ENCODE data around the gene PHLDB2.

GRCh38 chr3:111846717-111847116 is 12.3 kb upstream of the PHLDB2 start:
- TF ChIP-seq, protein P1, sequence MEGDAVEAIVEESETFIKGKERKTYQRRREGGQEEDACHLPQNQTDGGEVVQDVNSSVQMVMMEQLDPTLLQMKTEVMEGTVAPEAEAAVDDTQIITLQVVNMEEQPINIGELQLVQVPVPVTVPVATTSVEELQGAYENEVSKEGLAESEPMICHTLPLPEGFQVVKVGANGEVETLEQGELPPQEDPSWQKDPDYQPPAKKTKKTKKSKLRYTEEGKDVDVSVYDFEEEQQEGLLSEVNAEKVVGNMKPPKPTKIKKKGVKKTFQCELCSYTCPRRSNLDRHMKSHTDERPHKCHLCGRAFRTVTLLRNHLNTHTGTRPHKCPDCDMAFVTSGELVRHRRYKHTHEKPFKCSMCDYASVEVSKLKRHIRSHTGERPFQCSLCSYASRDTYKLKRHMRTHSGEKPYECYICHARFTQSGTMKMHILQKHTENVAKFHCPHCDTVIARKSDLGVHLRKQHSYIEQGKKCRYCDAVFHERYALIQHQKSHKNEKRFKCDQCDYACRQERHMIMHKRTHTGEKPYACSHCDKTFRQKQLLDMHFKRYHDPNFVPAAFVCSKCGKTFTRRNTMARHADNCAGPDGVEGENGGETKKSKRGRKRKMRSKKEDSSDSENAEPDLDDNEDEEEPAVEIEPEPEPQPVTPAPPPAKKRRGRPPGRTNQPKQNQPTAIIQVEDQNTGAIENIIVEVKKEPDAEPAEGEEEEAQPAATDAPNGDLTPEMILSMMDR (IDR thresholded peaks at IDR 0.05) = no peak
- no peak for TF ChIP-seq POLR2A (IDR thresholded peaks at IDR 0.05)
